SK-N-SH treated with all-trans-retinoic acid at 6 μM for 48 hours (cell line): Measurements from ENCODE around the gene C19orf53.

Source experiments
- ATAC-seq: fragments of 200-7000 bp; cut with Tn5 transposase; 3 replicates; pipeline ENCODE4 v1.9.1; 2020; ENCODE audit warnings: mild to moderate bottlenecking, moderate library complexity
- ARNTL ChIP-seq: fragments of 450-650 bp; formaldehyde crosslinking; IDR thresholded peaks from 2 replicates; pipeline ENCODE4 v1.5.0; 2020; ENCODE audit warnings: low read depth, mild to moderate bottlenecking, moderate library complexity, borderline replicate concordance
- BACH2 ChIP-seq: fragments of 250-450 bp; sonication (Bioruptor Pico); IDR thresholded peaks from 2 replicates; pipeline ENCODE4 v1.9.0; 2021; ENCODE audit warnings: mild to moderate bottlenecking, borderline replicate concordance
- CREB5 ChIP-seq: fragments of 250-450 bp; sonication (Bioruptor Pico); IDR thresholded peaks from 2 replicates; pipeline ENCODE4 v1.5.1; 2020; ENCODE audit warnings: low read depth, mild to moderate bottlenecking, moderate library complexity
- CSDC2 ChIP-seq: fragments of 250-450 bp; sonication (Bioruptor Pico); IDR thresholded peaks from 2 replicates; pipeline ENCODE4 v1.5.0; 2020; ENCODE audit warnings: mild to moderate bottlenecking, moderate library complexity
- CSRNP3 ChIP-seq: fragments of 250-450 bp; sonication (Bioruptor Pico); IDR thresholded peaks from 2 replicates; pipeline ENCODE4 v1.5.1; 2021; ENCODE audit warnings: mild to moderate bottlenecking, moderate library complexity
- ESRRG ChIP-seq: fragments of 250-450 bp; sonication (Bioruptor Pico); IDR thresholded peaks from 2 replicates; pipeline ENCODE4 v1.6.1; 2021; ENCODE audit warnings: mild to moderate bottlenecking
- GLIS3 ChIP-seq: fragments of 250-450 bp; sonication (Bioruptor Pico); IDR thresholded peaks from 2 replicates; pipeline ENCODE4 v1.5.0; 2020; ENCODE audit warnings: mild to moderate bottlenecking, moderate library complexity
- ISL1 ChIP-seq: fragments of 250-450 bp; sonication (Bioruptor Pico); IDR thresholded peaks from 2 replicates; pipeline ENCODE4 v2.1.2; 2022; ENCODE audit warnings: mild to moderate bottlenecking, moderate library complexity
- OSR1 ChIP-seq: fragments of 250-450 bp; sonication (Bioruptor Pico); IDR thresholded peaks from 2 replicates; pipeline ENCODE4 v1.8.0; 2022; ENCODE audit warnings: moderate library complexity, mild to moderate bottlenecking, inconsistent platforms
- PATZ1 ChIP-seq: fragments of 250-450 bp; sonication (Bioruptor Pico); IDR thresholded peaks from 2 replicates; pipeline ENCODE4 v1.8.0; 2020; ENCODE audit warnings: mild to moderate bottlenecking, moderate library complexity, borderline replicate concordance
- POU6F1 ChIP-seq: fragments of 250-450 bp; sonication (Bioruptor Pico); IDR thresholded peaks from 2 replicates; pipeline ENCODE4 v1.8.0; 2021; ENCODE audit warnings: low read depth, mild to moderate bottlenecking, moderate library complexity, borderline replicate concordance
- PPARA ChIP-seq: fragments of 250-450 bp; sonication (Bioruptor Pico); IDR thresholded peaks from 2 replicates; pipeline ENCODE4 v1.5.0; 2020; ENCODE audit warnings: mild to moderate bottlenecking, borderline replicate concordance
- SNAI2 ChIP-seq: fragments of 250-450 bp; sonication (Bioruptor Pico); IDR thresholded peaks from 2 replicates; pipeline ENCODE4 v1.5.0; 2020; ENCODE audit warnings: mild to moderate bottlenecking, moderate library complexity
- TCF4 ChIP-seq: fragments of 250-450 bp; sonication (Bioruptor Pico); IDR thresholded peaks from 2 replicates; pipeline ENCODE4 v1.8.0; 2021; ENCODE audit warnings: mild to moderate bottlenecking, moderate library complexity, borderline replicate concordance
- TOX ChIP-seq: fragments of 250-450 bp; sonication (Bioruptor Pico); IDR thresholded peaks from 2 replicates; pipeline ENCODE4 v1.8.0; 2021; ENCODE audit warnings: mild to moderate bottlenecking, moderate library complexity, borderline replicate concordance
- TSHZ2 ChIP-seq: fragments of 250-450 bp; sonication (Bioruptor Pico); IDR thresholded peaks from 2 replicates; pipeline ENCODE4 v1.5.0; 2020; ENCODE audit warnings: mild to moderate bottlenecking, moderate library complexity
- ZFP3 ChIP-seq: fragments of 250-450 bp; sonication (Bioruptor Pico); IDR thresholded peaks from 2 replicates; pipeline ENCODE4 v1.5.0; 2020; ENCODE audit warnings: mild to moderate bottlenecking, moderate library complexity
- ZNF565 ChIP-seq: fragments of 450-650 bp; formaldehyde crosslinking; conservative IDR thresholded peaks from 2 replicates; pipeline ENCODE4 v1.5.0; 2020; ENCODE audit warnings: low read depth, mild to moderate bottlenecking, moderate library complexity
- ZNF70 ChIP-seq: fragments of 450-650 bp; formaldehyde crosslinking; IDR thresholded peaks from 2 replicates; pipeline ENCODE4 v1.5.0; 2020; ENCODE audit warnings: mild to moderate bottlenecking, moderate library complexity
- ZNF8 ChIP-seq: fragments of 450-650 bp; formaldehyde crosslinking; IDR thresholded peaks from 2 replicates; pipeline ENCODE4 v1.5.0; 2020; ENCODE audit warnings: mild to moderate bottlenecking, moderate library complexity

Gene C19orf53

GRCh38 chr19:13738073-13738472, 36.2 kb upstream of the C19orf53 start:
- ATAC-seq, result no peak
- TF ChIP-seq ZNF70 (CRISPR knock-in tag) (no peak), CSRNP3 (CRISPR knock-in tag) (no peak), ISL1 (CRISPR knock-in tag) (no peak), CSDC2 (CRISPR knock-in tag) (no peak), POU6F1 (CRISPR knock-in tag) (no peak), ZNF8 (no peak), PATZ1 (CRISPR knock-in tag) (no peak), SNAI2 (no peak), BACH2 (CRISPR knock-in tag) (no peak)
- TF ChIP-seq, all 23 proteins: peak for 0

GRCh38 chr19:13741893-13742292, 32.4 kb upstream of the C19orf53 start:
- TF ChIP-seq CREB5 (CRISPR knock-in tag) (no peak), ZNF565 (CRISPR knock-in tag) (no peak), TSHZ2 (CRISPR knock-in tag) (no peak), SNAI2 (no peak), ZNF70 (CRISPR knock-in tag) (no peak), TOX (CRISPR knock-in tag) (no peak)
- no peak for ATAC-seq

- no peak for ATAC-seq
- TF ChIP-seq CSDC2 (CRISPR knock-in tag) (no peak), SNAI2 (no peak), BACH2 (CRISPR knock-in tag) (no peak), PPARA (no peak), ZNF8 (no peak), CSRNP3 (CRISPR knock-in tag) (no peak), ZNF565 (CRISPR knock-in tag) (no peak), OSR1 (CRISPR knock-in tag) (no peak), TSHZ2 (CRISPR knock-in tag) (no peak), GLIS3 (CRISPR knock-in tag) (no peak), ZFP3 (CRISPR knock-in tag) (no peak), ARNTL (CRISPR knock-in tag) (no peak), ESRRG (CRISPR knock-in tag) (no peak), TCF4 (CRISPR knock-in tag) (no peak), ISL1 (CRISPR knock-in tag) (no peak)
Observed at GRCh38 chr19:13742756-13743155, 31.5 kb upstream of the C19orf53 start.
